ENCODE results near the gene LKAAEAR1.

Gene LKAAEAR1

GRCh38 chr20:64113796-64114355 is 29.7 kb upstream of the LKAAEAR1 start:
- ATAC-seq = no peak
- no peak for TF ChIP-seq ISL1 (CRISPR knock-in tag; IDR thresholded peaks at IDR 0.05)

DNA sequence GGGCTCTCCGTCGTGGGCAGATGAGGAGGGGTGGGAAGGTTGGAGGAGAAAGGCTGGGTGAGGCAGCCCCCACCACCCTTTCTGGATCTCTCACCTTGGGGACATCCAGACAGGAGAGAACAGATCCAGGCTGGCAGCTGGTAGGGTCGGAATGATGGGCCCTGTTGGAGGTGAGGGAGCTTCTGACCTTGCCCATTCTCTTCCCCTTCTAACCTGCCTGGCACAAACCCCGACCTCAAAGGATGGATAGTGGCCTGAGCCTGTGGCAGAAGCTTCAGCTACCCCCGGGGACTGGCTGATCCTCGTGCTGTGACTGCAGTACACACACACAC is 29.2 kb upstream of the LKAAEAR1 start:
- ATAC-seq = no peak

DNA sequence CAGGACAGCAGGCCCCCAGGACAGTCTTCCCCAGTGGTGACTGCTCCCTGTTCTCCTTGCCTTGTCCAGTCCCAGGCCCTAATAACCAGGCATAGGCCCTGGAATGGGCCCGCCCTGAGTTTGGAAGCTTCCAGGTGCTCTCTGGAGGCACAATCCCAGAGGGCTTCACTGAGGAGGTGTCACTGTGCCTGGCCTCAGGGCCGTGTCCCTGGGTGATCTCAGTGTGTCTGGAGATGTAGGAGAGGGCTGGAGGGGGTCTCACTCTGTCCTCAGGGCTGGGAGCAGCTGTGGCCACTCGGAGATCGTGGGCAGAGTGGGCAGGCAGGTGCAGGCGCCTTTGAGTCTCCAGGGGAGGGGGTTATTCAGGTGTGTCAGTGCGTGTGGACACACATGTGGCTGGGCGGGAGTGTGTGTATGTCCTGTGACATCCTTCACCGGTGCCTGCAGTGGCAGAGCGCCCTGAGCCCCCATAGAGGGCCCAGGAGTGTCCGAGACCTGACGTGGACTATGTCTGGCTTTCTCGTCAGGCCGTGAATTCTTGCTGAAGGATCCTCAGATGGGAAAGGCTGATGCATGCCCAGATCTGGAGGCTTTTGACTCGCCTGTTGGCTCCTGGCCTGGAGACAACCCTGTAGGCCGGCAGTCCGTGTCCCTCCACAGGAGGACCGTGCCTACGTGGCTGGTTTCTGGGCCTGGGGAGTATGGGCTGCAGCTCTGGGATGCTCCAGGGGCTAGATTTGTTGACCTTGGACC is 28.7 kb upstream of the LKAAEAR1 start:
- TF ChIP-seq, protein P1, sequence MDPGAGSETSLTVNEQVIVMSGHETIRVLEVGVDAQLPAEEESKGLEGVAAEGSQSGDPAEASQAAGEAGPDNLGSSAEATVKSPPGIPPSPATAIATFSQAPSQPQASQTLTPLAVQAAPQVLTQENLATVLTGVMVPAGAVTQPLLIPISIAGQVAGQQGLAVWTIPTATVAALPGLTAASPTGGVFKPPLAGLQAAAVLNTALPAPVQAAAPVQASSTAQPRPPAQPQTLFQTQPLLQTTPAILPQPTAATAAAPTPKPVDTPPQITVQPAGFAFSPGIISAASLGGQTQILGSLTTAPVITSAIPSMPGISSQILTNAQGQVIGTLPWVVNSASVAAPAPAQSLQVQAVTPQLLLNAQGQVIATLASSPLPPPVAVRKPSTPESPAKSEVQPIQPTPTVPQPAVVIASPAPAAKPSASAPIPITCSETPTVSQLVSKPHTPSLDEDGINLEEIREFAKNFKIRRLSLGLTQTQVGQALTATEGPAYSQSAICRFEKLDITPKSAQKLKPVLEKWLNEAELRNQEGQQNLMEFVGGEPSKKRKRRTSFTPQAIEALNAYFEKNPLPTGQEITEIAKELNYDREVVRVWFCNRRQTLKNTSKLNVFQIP (CRISPR knock-in tag; IDR thresholded peaks at IDR 0.05; ENCODE audit: borderline replicate concordance, low read depth) = no peak
- TF ChIP-seq ZFP3 (CRISPR knock-in tag; IDR thresholded peaks at IDR 0.05) = no peak
- no peak for TF ChIP-seq CSRNP3 (CRISPR knock-in tag; IDR thresholded peaks at IDR 0.05)
- TF ChIP-seq GLIS3 (CRISPR knock-in tag; IDR thresholded peaks at IDR 0.05) = no peak
- TF ChIP-seq, protein P2, sequence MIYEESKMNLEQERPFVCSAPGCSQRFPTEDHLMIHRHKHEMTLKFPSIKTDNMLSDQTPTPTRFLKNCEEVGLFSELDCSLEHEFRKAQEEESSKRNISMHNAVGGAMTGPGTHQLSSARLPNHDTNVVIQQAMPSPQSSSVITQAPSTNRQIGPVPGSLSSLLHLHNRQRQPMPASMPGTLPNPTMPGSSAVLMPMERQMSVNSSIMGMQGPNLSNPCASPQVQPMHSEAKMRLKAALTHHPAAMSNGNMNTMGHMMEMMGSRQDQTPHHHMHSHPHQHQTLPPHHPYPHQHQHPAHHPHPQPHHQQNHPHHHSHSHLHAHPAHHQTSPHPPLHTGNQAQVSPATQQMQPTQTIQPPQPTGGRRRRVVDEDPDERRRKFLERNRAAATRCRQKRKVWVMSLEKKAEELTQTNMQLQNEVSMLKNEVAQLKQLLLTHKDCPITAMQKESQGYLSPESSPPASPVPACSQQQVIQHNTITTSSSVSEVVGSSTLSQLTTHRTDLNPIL (CRISPR knock-in tag; IDR thresholded peaks at IDR 0.05; ENCODE audit: low read depth) = no peak
- no peak for TF ChIP-seq ZC3H10 (CRISPR knock-in tag; IDR thresholded peaks at IDR 0.05)
- no peak for TF ChIP-seq ZNF8 (CRISPR knock-in tag; IDR thresholded peaks at IDR 0.05)
- TF ChIP-seq PPARA (CRISPR knock-in tag; IDR thresholded peaks at IDR 0.05; ENCODE audit: borderline replicate concordance) = no peak
- TF ChIP-seq ZNF70 (CRISPR knock-in tag; IDR thresholded peaks at IDR 0.05) = no peak
- TF ChIP-seq TOX (CRISPR knock-in tag; IDR thresholded peaks at IDR 0.05; ENCODE audit: borderline replicate concordance) = no peak
- no peak for TF ChIP-seq CSDC2 (CRISPR knock-in tag; IDR thresholded peaks at IDR 0.05)
- no peak for TF ChIP-seq TSHZ2 (CRISPR knock-in tag; IDR thresholded peaks at IDR 0.05)
- TF ChIP-seq ZFP30 (CRISPR knock-in tag; IDR thresholded peaks at IDR 0.05) = no peak
- TF ChIP-seq ISL1 (CRISPR knock-in tag; IDR thresholded peaks at IDR 0.05) = no peak
- TF ChIP-seq SNAI2 (CRISPR knock-in tag; IDR thresholded peaks at IDR 0.05) = no peak
- ATAC-seq = no peak; the same call in 2 of the 3 replicates

More for the DNA sequence above, 29.2 kb upstream of the LKAAEAR1 start:
- TF ChIP-seq ZC3H10 (CRISPR knock-in tag; IDR thresholded peaks at IDR 0.05) (no peak), BACH2 (CRISPR knock-in tag; IDR thresholded peaks at IDR 0.05; ENCODE audit: borderline replicate concordance) (no peak)

GRCh38 chr20:64111841-64112641 is 27.8 kb upstream of the LKAAEAR1 start:
- TF ChIP-seq ZNF70 (CRISPR knock-in tag; IDR thresholded peaks at IDR 0.05) = peak; percentile 82; the same call in 1 of the 2 replicates
- no peak for TF ChIP-seq GLIS3 (CRISPR knock-in tag; IDR thresholded peaks at IDR 0.05)
- peak; percentile 15; the same call in 2 of the 3 replicates for ATAC-seq

GRCh38 chr20:64110411-64111068 is 26.3 kb upstream of the LKAAEAR1 start:
- no peak for ATAC-seq
- TF ChIP-seq CSRNP3 (CRISPR knock-in tag; IDR thresholded peaks at IDR 0.05) (no peak), TSHZ2 (CRISPR knock-in tag; IDR thresholded peaks at IDR 0.05) (no peak), ZNF8 (CRISPR knock-in tag; IDR thresholded peaks at IDR 0.05) (no peak), PPARA (CRISPR knock-in tag; IDR thresholded peaks at IDR 0.05; ENCODE audit: borderline replicate concordance) (no peak), ZFP30 (CRISPR knock-in tag; IDR thresholded peaks at IDR 0.05) (no peak), ZNF70 (CRISPR knock-in tag; IDR thresholded peaks at IDR 0.05) (no peak)
- TF ChIP-seq, protein P1 (CRISPR knock-in tag; IDR thresholded peaks at IDR 0.05; ENCODE audit: borderline replicate concordance, low read depth) = no peak

All from SK-N-SH treated with all-trans-retinoic acid at 6 μM for 48 hours (cell line).